ENCODE results near the gene SMOC2. TPM values are rescaled to one million over a fixed set of nuclear protein-coding genes. Genes with fewer than 3 reads are reported as not detected.

The SMOC2 gene
- total RNA-seq, 2 donors from 2014 or later: not detected

GRCh38 chr6:168599118-168599494, 158.1 kb downstream of the SMOC2 start:
- no peak for DNase-seq
- Mint-ChIP-seq H3K4me3 (no peak overlapping the region), H3K27ac (no peak overlapping the region), H3K4me1 (no peaks in the 10 kb centered on the region), H3K36me3 (ENCODE audit: low read depth) (no peaks in the 10 kb centered on the region), H3K27me3 (peaks cover 22% of the 10 kb centered on the region)
- H3K9me3 ChIP-seq (ENCODE audit: control insufficient read depth, low read length, poor library complexity, severe bottlenecking): no peaks in the 10 kb centered on the region
- ATAC-seq: no peak

GRCh38 chr6:168599769-168600330, 158.9 kb downstream of the SMOC2 start:
- Mint-ChIP-seq H3K27me3 (peaks cover 25% of the 10 kb centered on the region), H3K27ac (no peak overlapping the region), H3K36me3 (ENCODE audit: low read depth) (no peaks in the 10 kb centered on the region), H3K4me3 (no peak overlapping the region), H3K4me1 (no peaks in the 10 kb centered on the region)
- DNase-seq (no peak), ATAC-seq (no peak)
- H3K9me3 ChIP-seq (ENCODE audit: control insufficient read depth, low read length, poor library complexity, severe bottlenecking): no peaks in the 10 kb centered on the region

- no peaks in the 10 kb centered on the region for H3K9me3 ChIP-seq (ENCODE audit: control insufficient read depth, low read length, poor library complexity, severe bottlenecking)
- DNase-seq: no peak
- Mint-ChIP-seq H3K27ac (no peak overlapping the region), H3K4me1 (no peaks in the 10 kb centered on the region), H3K27me3 (peaks cover 29% of the 10 kb centered on the region), H3K4me3 (no peak overlapping the region), H3K36me3 (ENCODE audit: low read depth) (no peaks in the 10 kb centered on the region)
- no peak for ATAC-seq
Observed at GRCh38 chr6:168600381-168600780, 159.4 kb downstream of the SMOC2 start.

GRCh38 chr6:168601111-168601510, 160.1 kb downstream of the SMOC2 start:
- DNase-seq (no peak), ATAC-seq (no peak)
- Mint-ChIP-seq H3K4me1 (no peaks in the 10 kb centered on the region), H3K4me3 (no peak overlapping the region), H3K27ac (no peak overlapping the region), H3K27me3 (peaks cover 29% of the 10 kb centered on the region), H3K36me3 (ENCODE audit: low read depth) (no peaks in the 10 kb centered on the region)
- H3K9me3 ChIP-seq (ENCODE audit: control insufficient read depth, low read length, poor library complexity, severe bottlenecking): no peaks in the 10 kb centered on the region

GRCh38 chr6:168601546-168601945, 160.6 kb downstream of the SMOC2 start:
- H3K9me3 ChIP-seq (ENCODE audit: control insufficient read depth, low read length, poor library complexity, severe bottlenecking): no peaks in the 10 kb centered on the region
- no peak overlapping the region for H3K27ac Mint-ChIP-seq
- H3K4me1 Mint-ChIP-seq: no peaks in the 10 kb centered on the region
- H3K27me3 Mint-ChIP-seq: peaks cover 29% of the 10 kb centered on the region
- H3K4me3 Mint-ChIP-seq: no peak overlapping the region
- no peak for ATAC-seq
- no peak for DNase-seq
- no peaks in the 10 kb centered on the region for H3K36me3 Mint-ChIP-seq (ENCODE audit: low read depth)

- Mint-ChIP-seq H3K4me1 (no peaks in the 10 kb centered on the region), H3K27ac (no peak overlapping the region), H3K27me3 (peaks cover 21% of the 10 kb centered on the region), H3K36me3 (ENCODE audit: low read depth) (no peaks in the 10 kb centered on the region), H3K4me3 (no peak overlapping the region)
- H3K9me3 ChIP-seq (ENCODE audit: control insufficient read depth, low read length, poor library complexity, severe bottlenecking): no peaks in the 10 kb centered on the region
- ATAC-seq (no peak), DNase-seq (no peak)
Observed at GRCh38 chr6:168602576-168602975, 161.6 kb downstream of the SMOC2 start.

GRCh38 chr6:168603234-168603633, 162.2 kb downstream of the SMOC2 start:
- DNase-seq (no peak), ATAC-seq (no peak)
- H3K4me3 Mint-ChIP-seq: no peak overlapping the region
- H3K27ac Mint-ChIP-seq: no peak overlapping the region
- H3K27me3 Mint-ChIP-seq: peaks cover 15% of the 10 kb centered on the region
- no peaks in the 10 kb centered on the region for H3K4me1 Mint-ChIP-seq
- no peaks in the 10 kb centered on the region for H3K9me3 ChIP-seq (ENCODE audit: control insufficient read depth, low read length, poor library complexity, severe bottlenecking)
- H3K36me3 Mint-ChIP-seq (ENCODE audit: low read depth): no peaks in the 10 kb centered on the region

- no peak for ATAC-seq
- Mint-ChIP-seq H3K27ac (no peak overlapping the region), H3K27me3 (peaks cover 25% of the 10 kb centered on the region), H3K36me3 (ENCODE audit: low read depth) (no peaks in the 10 kb centered on the region), H3K4me1 (no peaks in the 10 kb centered on the region), H3K4me3 (no peak overlapping the region)
- DNase-seq: no peak
- H3K9me3 ChIP-seq (ENCODE audit: control insufficient read depth, low read length, poor library complexity, severe bottlenecking): no peaks in the 10 kb centered on the region
Observed at GRCh38 chr6:168605964-168606363, 165.0 kb downstream of the SMOC2 start.

- Mint-ChIP-seq H3K4me3 (no peak overlapping the region), H3K36me3 (ENCODE audit: low read depth) (no peaks in the 10 kb centered on the region), H3K27ac (no peak overlapping the region), H3K4me1 (no peaks in the 10 kb centered on the region), H3K27me3 (peaks cover 25% of the 10 kb centered on the region)
- ATAC-seq: no peak
- DNase-seq: no peak
- H3K9me3 ChIP-seq (ENCODE audit: control insufficient read depth, low read length, poor library complexity, severe bottlenecking): no peaks in the 10 kb centered on the region
Observed at GRCh38 chr6:168606722-168607121, 165.7 kb downstream of the SMOC2 start.

- Mint-ChIP-seq H3K4me1 (no peaks in the 10 kb centered on the region), H3K27ac (no peak overlapping the region), H3K27me3 (peaks cover 20% of the 10 kb centered on the region), H3K36me3 (ENCODE audit: low read depth) (no peaks in the 10 kb centered on the region), H3K4me3 (no peak overlapping the region)
- ATAC-seq (no peak), DNase-seq (no peak)
- H3K9me3 ChIP-seq (ENCODE audit: control insufficient read depth, low read length, poor library complexity, severe bottlenecking): no peaks in the 10 kb centered on the region
Observed at GRCh38 chr6:168607272-168608112, 166.5 kb downstream of the SMOC2 start.

GRCh38 chr6:168608113-168608400, 167.1 kb downstream of the SMOC2 start:
- no peaks in the 10 kb centered on the region for H3K36me3 Mint-ChIP-seq (ENCODE audit: low read depth)
- H3K4me1 Mint-ChIP-seq: no peaks in the 10 kb centered on the region
- DNase-seq (no peak), ATAC-seq (no peak)
- H3K27ac Mint-ChIP-seq: no peak overlapping the region
- H3K4me3 Mint-ChIP-seq: no peak overlapping the region
- no peaks in the 10 kb centered on the region for H3K9me3 ChIP-seq (ENCODE audit: control insufficient read depth, low read length, poor library complexity, severe bottlenecking)
- H3K27me3 Mint-ChIP-seq: peaks cover 18% of the 10 kb centered on the region

GRCh38 chr6:168609026-168609685, 168.2 kb downstream of the SMOC2 start:
- no peak overlapping the region for H3K27ac Mint-ChIP-seq
- DNase-seq (no peak), ATAC-seq (no peak)
- H3K36me3 Mint-ChIP-seq (ENCODE audit: low read depth): no peaks in the 10 kb centered on the region
- H3K27me3 Mint-ChIP-seq: peaks cover 18% of the 10 kb centered on the region
- no peaks in the 10 kb centered on the region for H3K4me1 Mint-ChIP-seq
- no peaks in the 10 kb centered on the region for H3K9me3 ChIP-seq (ENCODE audit: control insufficient read depth, low read length, poor library complexity, severe bottlenecking)
- H3K4me3 Mint-ChIP-seq: no peak overlapping the region

- Mint-ChIP-seq H3K36me3 (ENCODE audit: low read depth) (no peaks in the 10 kb centered on the region), H3K4me1 (no peaks in the 10 kb centered on the region), H3K27me3 (peaks cover 12% of the 10 kb centered on the region), H3K27ac (no peak overlapping the region), H3K4me3 (no peak overlapping the region)
- H3K9me3 ChIP-seq (ENCODE audit: control insufficient read depth, low read length, poor library complexity, severe bottlenecking): no peaks in the 10 kb centered on the region
- DNase-seq (no peak), ATAC-seq (no peak)
Observed at GRCh38 chr6:168609914-168610490, 169.0 kb downstream of the SMOC2 start.

All from T-helper 17 cell (primary cell).